Measurements from ENCODE around the gene SCRN1. TPM values are rescaled to one million over a fixed set of nuclear protein-coding genes. Genes with fewer than 3 reads are reported as not detected.
"Not testable (repeated sequence)": the region's sequence is repeated elsewhere in the genome, so short reads cannot be mapped to it uniquely, and the experiment has no call there.

The SCRN1 gene
- total RNA-seq, 2 experiments from 2014 or later, result 11.5 to 14.6 TPM

DNA sequence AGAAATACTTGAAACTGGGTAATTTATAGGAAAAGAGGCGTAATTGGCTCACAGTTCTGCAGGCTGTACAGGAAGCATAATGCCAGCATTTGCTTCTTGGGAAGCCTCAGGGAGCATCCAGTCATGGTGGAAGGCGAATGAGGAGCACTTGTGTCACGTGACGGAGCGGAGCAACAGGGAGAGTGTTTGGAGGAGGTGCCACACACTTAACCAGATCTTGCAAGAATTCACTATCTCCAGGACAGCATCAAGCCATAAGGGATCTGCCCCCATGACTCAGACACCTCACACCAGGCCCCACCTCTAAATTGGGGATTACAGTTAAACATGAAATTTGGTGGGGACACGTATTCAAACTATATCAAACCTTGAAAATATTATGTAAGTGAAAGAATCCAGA is 94.0 kb downstream of the SCRN1 start:
- Mint-ChIP-seq H3K27ac (no peak overlapping the region), H3K27me3 (peaks cover 3% of the 10 kb centered on the region), H3K4me3 (no peak overlapping the region), H3K4me1 (peaks cover 1% of the 10 kb centered on the region), H3K36me3 (no peaks in the 10 kb centered on the region), H3K9me3 (no peaks in the 10 kb centered on the region)
- no peak for DNase-seq
- POLR2A ChIA-PET, result no interaction called here
- ATAC-seq (ENCODE audit: low read depth), result no peak

DNA sequence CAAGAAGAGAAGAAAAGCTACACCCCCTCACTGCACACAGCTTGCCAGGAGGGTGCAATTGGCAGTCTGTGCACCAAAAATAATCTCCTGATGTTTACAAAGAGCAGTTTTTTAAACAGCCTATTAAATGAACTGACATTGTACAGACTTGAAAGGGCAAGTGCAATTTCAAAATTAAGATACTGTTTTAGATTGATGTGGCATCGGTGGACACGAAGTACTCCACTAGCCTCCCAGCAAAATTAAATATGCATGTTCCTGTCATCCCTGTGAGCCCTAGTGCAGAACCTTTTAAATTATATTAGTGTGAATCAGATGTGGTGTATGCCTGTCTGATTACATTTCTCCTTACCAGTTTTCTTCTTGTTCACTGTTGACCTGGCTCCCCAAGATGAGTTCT is 95.3 kb downstream of the SCRN1 start:
- H3K9me3 Mint-ChIP-seq, result no peaks in the 10 kb centered on the region
- no peaks in the 10 kb centered on the region for H3K36me3 Mint-ChIP-seq
- no peaks in the 10 kb centered on the region for H3K4me1 Mint-ChIP-seq
- DNase-seq (no peak), ATAC-seq (ENCODE audit: low read depth) (no peak)
- peaks cover 3% of the 10 kb centered on the region for H3K27me3 Mint-ChIP-seq
- POLR2A ChIA-PET, result no interaction called here
- no peak overlapping the region for H3K4me3 Mint-ChIP-seq
- H3K27ac Mint-ChIP-seq, result no peak overlapping the region

DNA sequence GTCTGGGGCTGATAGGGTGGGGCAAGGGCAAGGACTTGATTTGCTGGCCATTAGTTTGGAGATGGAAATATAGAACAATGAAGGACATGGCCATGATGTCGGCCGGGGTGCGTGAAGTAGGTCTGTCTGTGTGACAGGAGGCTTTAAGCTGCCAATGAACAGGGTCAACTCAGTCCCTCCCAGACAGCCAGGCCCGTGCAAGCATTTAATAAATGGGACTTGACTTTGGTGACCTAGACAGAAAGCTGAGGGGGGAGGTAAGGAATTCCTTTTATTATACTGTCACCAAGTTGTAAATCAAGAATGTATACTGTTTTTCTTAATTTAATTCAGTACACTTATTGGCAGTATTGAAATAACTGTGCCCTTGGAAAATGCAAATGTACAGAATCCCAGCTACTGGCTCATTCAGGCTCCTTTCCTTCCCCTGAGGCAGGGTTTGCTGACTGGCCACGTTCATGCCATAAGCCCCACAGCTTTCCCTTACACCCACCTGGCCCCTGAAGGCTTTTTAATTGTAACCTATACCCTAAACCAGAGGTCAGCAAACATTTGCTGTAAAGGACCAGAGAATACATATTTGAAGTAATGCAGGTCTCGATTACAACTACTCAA is 96.1 kb downstream of the SCRN1 start:
- DNase-seq (no peak), ATAC-seq (ENCODE audit: low read depth) (no peak)
- H3K4me1 Mint-ChIP-seq, result no peaks in the 10 kb centered on the region
- H3K27ac Mint-ChIP-seq, result no peak overlapping the region
- no peaks in the 10 kb centered on the region for H3K36me3 Mint-ChIP-seq
- H3K9me3 Mint-ChIP-seq, result no peaks in the 10 kb centered on the region
- H3K27me3 Mint-ChIP-seq, result peaks cover 3% of the 10 kb centered on the region
- no peak overlapping the region for H3K4me3 Mint-ChIP-seq
- POLR2A ChIA-PET, result no interaction called here

DNA sequence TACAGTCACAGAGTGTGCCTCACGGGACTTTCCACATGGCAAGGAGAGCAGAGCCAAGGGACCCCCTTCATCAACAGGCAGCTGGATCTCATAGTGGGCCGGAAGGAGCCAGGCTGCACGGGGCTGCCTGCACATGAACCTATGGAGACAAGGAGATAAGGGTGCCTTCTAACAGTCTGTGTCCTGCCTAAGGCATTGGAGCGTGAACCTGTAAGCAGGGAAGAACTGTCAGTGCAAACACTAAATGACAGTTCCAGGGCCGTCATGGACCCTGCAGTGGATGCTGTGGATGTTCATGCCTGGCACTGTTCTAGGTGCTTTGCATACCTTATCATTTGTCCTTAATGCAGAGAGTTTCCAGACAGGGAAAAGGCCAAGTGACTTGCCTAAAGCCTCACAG is 97.4 kb downstream of the SCRN1 start:
- Mint-ChIP-seq H3K4me3 (no peak overlapping the region), H3K27ac (no peak overlapping the region)

DNA sequence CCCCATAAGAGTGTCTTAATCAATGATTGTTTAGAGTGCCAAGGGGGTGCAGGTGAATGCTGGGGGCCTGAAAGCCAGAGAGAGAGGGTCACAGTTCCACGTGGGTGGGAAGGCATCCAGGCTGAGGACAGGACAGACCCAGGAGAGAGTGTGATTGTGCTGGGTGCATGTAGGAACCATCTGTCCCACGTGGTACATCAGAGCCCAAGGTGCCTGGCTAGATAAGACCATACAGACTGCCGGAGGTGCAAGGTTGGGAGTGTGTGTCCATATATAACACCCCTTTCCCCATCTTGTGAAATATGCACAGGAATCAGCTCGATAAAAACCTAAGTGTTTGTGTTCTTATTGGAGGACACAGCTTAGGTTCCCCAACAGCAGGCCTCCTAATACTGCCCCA is 97.8 kb downstream of the SCRN1 start:
- H3K27me3 Mint-ChIP-seq, result peaks cover 3% of the 10 kb centered on the region
- ATAC-seq (ENCODE audit: low read depth) (no peak), DNase-seq (no peak)
- POLR2A ChIA-PET, result no interaction called here
- H3K36me3 Mint-ChIP-seq, result no peaks in the 10 kb centered on the region
- H3K4me3 Mint-ChIP-seq, result no peak overlapping the region
- H3K4me1 Mint-ChIP-seq, result no peaks in the 10 kb centered on the region
- H3K9me3 Mint-ChIP-seq, result no peaks in the 10 kb centered on the region
- H3K27ac Mint-ChIP-seq, result no peak overlapping the region

More for the DNA sequence above, 97.4 kb downstream of the SCRN1 start:
- Mint-ChIP-seq H3K4me1 (no peaks in the 10 kb centered on the region), H3K36me3 (no peaks in the 10 kb centered on the region), H3K9me3 (no peaks in the 10 kb centered on the region), H3K27me3 (peaks cover 3% of the 10 kb centered on the region)
- DNase-seq (no peak), ATAC-seq (ENCODE audit: low read depth) (no peak)
- POLR2A ChIA-PET, result no interaction called here

DNA sequence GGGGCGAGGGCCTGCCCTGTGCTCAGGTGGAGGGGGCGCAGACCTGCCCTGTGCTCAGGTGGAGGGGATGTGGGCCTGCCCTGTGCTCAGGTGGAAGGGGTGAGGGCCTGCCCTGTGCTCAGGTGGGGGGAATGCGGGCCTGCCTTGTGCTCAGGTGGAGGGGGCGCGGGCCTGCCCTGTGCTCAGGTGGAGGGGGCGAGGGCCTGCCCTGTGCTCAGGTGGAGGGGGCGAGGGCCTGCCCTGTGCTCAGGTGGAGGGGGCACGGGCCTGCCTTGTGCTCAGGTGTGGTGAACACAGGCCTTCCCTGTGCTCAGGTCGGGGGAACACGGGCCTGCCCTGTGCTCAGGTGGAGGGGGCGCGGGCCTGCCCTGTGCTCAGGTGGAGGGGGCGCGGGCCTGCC is 98.8 kb downstream of the SCRN1 start:
- H3K27me3 Mint-ChIP-seq; POLR2A ChIA-PET; H3K27ac Mint-ChIP-seq; ATAC-seq (ENCODE audit: low read depth); H3K4me3 Mint-ChIP-seq; H3K9me3 Mint-ChIP-seq; H3K4me1 Mint-ChIP-seq; DNase-seq; H3K36me3 Mint-ChIP-seq: not testable (repeated sequence)

DNA sequence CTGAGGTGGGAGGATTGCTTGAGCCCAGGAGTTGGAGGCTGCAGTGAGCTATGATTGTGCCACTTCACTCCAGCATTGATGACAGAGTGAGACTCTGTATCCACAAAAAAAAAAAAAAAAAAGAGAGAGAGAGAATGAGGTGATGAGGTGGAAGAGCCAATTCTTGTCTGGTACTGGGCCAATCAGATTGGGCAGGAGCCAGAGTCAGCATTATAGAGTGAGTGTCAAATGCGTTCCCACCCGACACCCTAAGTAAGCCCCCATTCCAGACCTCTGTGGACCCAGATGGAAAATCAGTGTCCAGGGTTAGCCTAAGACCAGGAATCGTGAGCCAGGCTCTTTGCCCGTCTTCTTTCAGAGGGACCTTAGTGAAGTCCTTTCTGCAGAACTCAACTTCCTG is 99.3 kb downstream of the SCRN1 start:
- Mint-ChIP-seq H3K36me3 (no peaks in the 10 kb centered on the region), H3K27me3 (no peaks in the 10 kb centered on the region), H3K27ac (no peak overlapping the region), H3K4me1 (no peaks in the 10 kb centered on the region), H3K4me3 (no peak overlapping the region), H3K9me3 (no peaks in the 10 kb centered on the region)
- ATAC-seq (ENCODE audit: low read depth), result no peak
- POLR2A ChIA-PET, result interaction anchor here (0.6 kb wide), 1 partner anchor 12 kb away, joined by 3 read pairs; no protein-coding TSS in a partner anchor
- no peak for DNase-seq

DNA sequence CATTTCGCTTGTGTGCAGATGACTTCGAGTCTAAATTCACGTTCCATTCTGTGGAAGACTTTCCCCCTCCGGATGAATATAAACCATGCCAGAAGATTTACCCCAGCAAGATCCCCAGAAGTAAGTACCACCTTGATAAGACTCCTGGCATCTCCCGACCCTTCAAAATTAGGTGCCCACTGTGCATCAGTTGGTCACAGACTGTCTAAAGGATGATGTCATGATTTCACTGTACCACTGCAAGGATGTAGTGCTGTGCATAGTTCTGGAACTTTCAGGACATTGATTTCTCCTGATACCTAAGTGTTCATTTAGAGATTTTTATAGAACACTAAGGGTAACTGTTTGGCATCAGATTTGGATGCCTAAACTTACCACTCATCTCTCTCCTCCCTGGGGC is 100.3 kb downstream of the SCRN1 start:
- no peaks in the 10 kb centered on the region for H3K36me3 Mint-ChIP-seq
- H3K9me3 Mint-ChIP-seq, result no peaks in the 10 kb centered on the region
- peaks cover 3% of the 10 kb centered on the region for H3K27me3 Mint-ChIP-seq
- POLR2A ChIA-PET, result no interaction called here
- ATAC-seq (ENCODE audit: low read depth) (no peak), DNase-seq (no peak)
- H3K27ac Mint-ChIP-seq, result no peak overlapping the region
- H3K4me3 Mint-ChIP-seq, result no peak overlapping the region
- H3K4me1 Mint-ChIP-seq, result no peaks in the 10 kb centered on the region

DNA sequence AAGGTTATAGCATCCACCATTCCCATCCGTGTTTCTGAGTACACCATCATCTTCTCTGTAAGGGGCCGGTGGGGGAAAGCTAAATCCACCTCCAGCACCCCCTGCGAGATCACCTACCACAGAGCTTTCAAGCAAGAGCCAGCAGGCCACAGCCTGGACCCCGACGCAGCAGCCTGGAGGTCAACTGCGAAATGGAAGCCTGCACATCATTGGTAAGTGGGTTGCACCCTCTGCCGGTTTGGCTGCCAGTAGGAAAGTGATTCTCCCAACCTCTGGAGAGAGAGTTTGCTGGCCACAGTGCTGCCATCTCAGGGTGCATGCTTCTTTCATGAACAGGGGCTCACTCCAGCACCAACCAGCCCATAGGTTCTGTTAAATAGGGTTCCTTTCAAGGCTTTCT is 101.6 kb downstream of the SCRN1 start:
- Mint-ChIP-seq H3K4me3 (no peak overlapping the region), H3K4me1 (no peaks in the 10 kb centered on the region), H3K36me3 (no peaks in the 10 kb centered on the region), H3K9me3 (no peaks in the 10 kb centered on the region), H3K27me3 (peaks cover 7% of the 10 kb centered on the region), H3K27ac (no peak overlapping the region)
- POLR2A ChIA-PET, result no interaction called here
- ATAC-seq (ENCODE audit: low read depth) (no peak), DNase-seq (no peak)

DNA sequence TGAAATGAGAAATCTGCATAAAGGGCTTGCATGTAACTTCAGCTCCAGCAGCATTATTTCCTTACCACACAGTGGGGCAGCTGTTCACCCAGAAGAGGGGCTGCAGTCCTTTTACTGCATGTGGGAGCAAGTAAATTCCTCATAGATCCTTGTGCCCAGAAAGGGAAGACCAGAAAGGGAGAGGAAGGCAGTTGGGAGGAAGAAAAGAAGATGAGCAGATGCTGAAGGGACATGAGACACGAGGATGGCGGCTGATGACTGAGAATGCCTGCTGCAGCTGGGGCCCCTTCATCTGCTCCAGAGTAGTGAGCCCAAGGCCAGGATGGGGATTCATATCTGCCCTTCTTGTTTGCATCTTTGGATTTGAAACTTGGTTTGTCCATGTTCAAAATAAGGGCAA is 102.8 kb downstream of the SCRN1 start:
- ATAC-seq (ENCODE audit: low read depth) (no peak), DNase-seq (no peak)
- Mint-ChIP-seq H3K4me1 (no peaks in the 10 kb centered on the region), H3K27me3 (peaks cover 9% of the 10 kb centered on the region), H3K27ac (no peak overlapping the region), H3K36me3 (no peaks in the 10 kb centered on the region), H3K4me3 (no peak overlapping the region), H3K9me3 (no peaks in the 10 kb centered on the region)
- POLR2A ChIA-PET, result no interaction called here

DNA sequence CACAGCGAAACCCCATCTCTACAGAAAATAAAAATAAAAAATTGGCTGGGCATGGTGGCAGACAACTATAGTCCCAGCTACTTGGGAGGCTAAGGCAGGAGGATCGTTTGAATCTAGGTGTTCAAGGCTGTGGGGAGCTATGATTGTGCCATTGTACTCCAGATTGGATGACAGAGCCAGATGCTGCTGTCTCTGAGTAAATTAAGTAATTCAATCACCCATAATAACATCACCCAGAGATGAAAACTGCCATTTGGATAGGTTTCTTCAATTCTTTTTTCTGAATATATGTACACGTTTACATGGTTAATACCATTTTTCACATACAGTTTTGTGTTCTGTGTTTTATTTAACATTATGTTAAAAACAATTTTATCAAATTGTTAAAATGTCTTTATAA is 104.0 kb downstream of the SCRN1 start:
- no peak for DNase-seq
- POLR2A ChIA-PET, result no interaction called here
- H3K27me3 Mint-ChIP-seq, result peaks cover 9% of the 10 kb centered on the region
- ATAC-seq (ENCODE audit: low read depth), result no peak
- no peaks in the 10 kb centered on the region for H3K36me3 Mint-ChIP-seq
- H3K4me1 Mint-ChIP-seq, result no peaks in the 10 kb centered on the region
- no peaks in the 10 kb centered on the region for H3K9me3 Mint-ChIP-seq
- H3K27ac Mint-ChIP-seq, result no peak overlapping the region
- H3K4me3 Mint-ChIP-seq, result no peak overlapping the region

DNA sequence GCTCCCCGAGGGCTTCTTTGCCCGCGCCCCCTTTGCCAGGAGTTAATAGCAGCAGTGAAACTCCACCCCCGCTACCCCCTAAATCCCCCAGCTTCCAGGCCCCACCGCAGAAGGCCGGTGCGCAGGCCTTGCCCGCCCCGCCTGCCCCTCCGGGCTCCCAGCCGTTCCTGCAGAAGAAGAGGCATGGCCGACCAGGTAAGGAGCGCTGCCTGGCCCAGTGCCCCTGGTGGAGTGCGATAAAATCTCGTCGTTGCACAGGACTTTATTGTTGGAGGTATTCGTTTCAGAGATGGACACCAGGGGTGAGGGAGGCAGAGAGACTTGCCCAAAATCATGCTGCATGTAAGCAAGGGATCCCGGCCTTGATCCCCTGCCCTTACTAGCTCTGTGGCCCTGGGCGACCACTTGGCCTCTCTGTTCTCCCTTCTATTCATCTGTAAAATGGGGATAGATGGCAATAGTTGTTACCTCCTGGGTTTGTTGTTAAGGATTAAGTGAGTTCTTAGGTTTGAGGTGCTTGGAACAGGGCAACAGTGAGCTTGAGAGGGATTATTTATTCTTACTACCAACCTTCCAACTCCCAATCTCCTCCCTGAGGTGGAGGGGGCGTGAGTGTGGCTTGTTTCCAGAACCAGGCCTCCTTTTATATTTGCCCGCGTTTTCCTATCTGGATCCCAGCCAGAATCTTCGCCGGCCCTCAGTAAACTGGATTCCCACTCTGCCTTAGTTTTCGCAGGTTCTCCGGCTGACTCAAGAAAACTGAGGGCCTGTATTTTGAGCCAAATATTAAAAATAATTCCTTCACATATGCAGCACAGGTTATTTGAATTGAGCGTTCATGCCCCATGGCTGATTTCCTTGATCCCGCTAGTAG is 105.0 kb downstream of the SCRN1 start:
- H3K9me3 Mint-ChIP-seq, result no peaks in the 10 kb centered on the region
- no peak for ATAC-seq (ENCODE audit: low read depth)
- DNase-seq, result no peak
- H3K27ac Mint-ChIP-seq, result no peak overlapping the region
- POLR2A ChIA-PET, result no interaction called here
- H3K4me3 Mint-ChIP-seq, result peak overlapping the region; percentile 20
- H3K27me3 Mint-ChIP-seq, result peaks cover 9% of the 10 kb centered on the region
- H3K4me1 Mint-ChIP-seq, result no peaks in the 10 kb centered on the region
- no peaks in the 10 kb centered on the region for H3K36me3 Mint-ChIP-seq

DNA sequence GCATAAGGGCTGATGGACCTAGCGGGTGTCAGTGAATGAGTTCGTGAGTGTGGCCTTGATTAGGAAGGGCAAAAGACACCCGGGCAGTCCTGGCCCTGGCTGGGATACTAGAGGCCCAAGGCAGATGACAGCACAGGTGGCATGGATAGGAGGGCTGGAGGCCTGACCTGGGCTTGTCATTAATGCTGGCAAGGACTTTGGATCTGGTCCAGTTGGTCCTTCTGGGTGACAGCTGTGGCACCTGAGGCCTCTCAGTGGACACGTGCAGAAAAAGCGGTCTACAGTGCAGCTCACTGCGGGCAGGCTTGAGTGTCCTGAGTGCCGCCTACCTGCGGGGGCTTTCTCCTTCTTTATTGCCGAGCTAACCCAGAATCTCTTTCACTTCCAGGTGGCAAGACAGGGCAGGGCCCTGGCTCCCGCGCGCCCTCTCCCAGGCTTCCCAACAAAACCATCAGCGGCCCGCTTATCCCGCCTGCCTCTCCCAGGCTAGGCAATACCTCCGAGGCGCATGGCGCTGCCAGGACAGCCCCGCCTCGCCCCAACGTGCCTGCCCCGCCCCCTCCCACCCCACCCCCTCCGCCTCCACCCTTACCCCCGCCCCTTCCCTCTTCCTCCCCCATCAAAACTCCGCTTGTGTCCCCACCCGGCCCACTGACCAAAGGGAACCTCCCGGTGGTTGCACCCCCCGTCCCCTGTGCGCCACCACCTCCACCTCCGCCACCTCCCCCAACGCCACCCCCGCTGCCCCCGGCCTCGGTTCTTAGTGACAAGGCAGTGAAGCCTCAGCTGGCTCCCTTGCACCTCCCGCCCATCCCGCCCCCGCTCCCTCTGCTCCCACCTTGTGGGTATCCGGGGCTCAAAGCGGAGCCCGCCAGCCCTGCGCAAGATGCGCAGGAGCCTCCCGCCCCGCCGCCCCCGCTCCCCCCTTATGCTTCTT is 105.9 kb downstream of the SCRN1 start:
- Mint-ChIP-seq H3K27ac (no peak overlapping the region), H3K4me1 (no peaks in the 10 kb centered on the region), H3K9me3 (no peaks in the 10 kb centered on the region), H3K36me3 (no peaks in the 10 kb centered on the region), H3K4me3 (peak overlapping the region; percentile 42), H3K27me3 (peaks cover 9% of the 10 kb centered on the region)
- ATAC-seq (ENCODE audit: low read depth) (no peak), DNase-seq (no peak)
- POLR2A ChIA-PET, result no interaction called here
